ENCODE measurements around the gene TBC1D22B. TPM values are rescaled to one million over a fixed set of nuclear protein-coding genes. Genes with fewer than 3 reads are reported as not detected.

Gene TBC1D22B
- total RNA-seq, 2 donors from 2014 or later = 7.7 to 11.6 TPM

DNA sequence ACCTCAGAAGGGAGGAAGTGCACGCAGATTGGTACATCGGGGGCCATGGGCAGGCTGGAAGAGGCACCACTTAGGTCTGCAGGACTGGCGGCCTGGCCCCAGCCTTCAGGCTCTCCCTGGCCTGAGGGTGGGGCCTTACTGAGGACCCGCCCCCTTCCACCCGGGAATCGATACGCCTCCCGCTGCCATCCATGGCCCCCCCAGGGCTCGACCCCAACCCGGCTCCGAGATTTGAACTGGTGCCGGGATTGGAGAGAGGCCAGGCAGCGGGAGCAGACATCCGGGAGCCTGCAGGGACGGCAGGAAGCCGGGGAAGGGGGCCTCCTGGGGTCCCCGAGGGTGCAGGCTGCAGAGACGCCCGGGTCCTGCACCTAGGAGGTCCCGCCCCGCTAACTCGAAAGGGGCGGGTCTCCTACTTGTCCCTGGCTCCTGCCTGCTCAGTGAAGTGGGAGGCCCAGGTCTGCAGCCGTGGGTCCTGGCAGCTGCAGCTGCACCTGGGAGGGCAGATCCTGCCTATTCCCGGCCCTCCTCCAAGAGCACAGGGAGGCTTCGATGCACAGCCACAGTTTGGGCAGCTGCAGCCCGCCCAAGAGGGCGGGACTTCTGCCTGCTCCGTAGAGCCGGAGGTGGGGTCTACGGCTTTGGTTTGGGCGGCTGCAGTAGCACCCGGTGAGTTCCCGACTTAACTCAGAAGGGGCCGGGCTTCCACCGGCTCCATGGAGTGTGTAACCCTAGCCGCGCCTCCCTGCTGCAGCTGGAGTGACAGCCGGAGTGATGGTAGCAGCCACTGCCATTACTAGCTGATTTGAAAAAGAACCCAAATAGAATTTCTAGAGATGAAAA is 35.2 kb upstream of the TBC1D22B start:
- H3K4me1 ChIP-seq (ENCODE audit: control insufficient read depth in 1 of 2, low read depth in 2 of 2) = peaks cover 0 to 3% of the 10 kb centered on the region in 2 donors
- H3K4me3 ChIP-seq = peak overlapping the region; percentile 86
- DNase-seq (ENCODE audit: low spot score) (peak; percentile 50), ATAC-seq (ENCODE audit: insufficient number of reproducible peaks, low FRiP score, low read depth) (peak; percentile 80)
- no peaks in the 10 kb centered on the region for H3K9me3 ChIP-seq
- H3K27ac ChIP-seq = peak overlapping the region in 1 of 2 donors; percentile 31
- no peaks in the 10 kb centered on the region for H3K27me3 ChIP-seq (replicated peaks; ENCODE audit: insufficient read depth)
- no peaks in the 10 kb centered on the region for H3K36me3 ChIP-seq
- TF ChIP-seq, protein P1, sequence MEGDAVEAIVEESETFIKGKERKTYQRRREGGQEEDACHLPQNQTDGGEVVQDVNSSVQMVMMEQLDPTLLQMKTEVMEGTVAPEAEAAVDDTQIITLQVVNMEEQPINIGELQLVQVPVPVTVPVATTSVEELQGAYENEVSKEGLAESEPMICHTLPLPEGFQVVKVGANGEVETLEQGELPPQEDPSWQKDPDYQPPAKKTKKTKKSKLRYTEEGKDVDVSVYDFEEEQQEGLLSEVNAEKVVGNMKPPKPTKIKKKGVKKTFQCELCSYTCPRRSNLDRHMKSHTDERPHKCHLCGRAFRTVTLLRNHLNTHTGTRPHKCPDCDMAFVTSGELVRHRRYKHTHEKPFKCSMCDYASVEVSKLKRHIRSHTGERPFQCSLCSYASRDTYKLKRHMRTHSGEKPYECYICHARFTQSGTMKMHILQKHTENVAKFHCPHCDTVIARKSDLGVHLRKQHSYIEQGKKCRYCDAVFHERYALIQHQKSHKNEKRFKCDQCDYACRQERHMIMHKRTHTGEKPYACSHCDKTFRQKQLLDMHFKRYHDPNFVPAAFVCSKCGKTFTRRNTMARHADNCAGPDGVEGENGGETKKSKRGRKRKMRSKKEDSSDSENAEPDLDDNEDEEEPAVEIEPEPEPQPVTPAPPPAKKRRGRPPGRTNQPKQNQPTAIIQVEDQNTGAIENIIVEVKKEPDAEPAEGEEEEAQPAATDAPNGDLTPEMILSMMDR (IDR thresholded peaks at IDR 0.05) = no peak

DNA sequence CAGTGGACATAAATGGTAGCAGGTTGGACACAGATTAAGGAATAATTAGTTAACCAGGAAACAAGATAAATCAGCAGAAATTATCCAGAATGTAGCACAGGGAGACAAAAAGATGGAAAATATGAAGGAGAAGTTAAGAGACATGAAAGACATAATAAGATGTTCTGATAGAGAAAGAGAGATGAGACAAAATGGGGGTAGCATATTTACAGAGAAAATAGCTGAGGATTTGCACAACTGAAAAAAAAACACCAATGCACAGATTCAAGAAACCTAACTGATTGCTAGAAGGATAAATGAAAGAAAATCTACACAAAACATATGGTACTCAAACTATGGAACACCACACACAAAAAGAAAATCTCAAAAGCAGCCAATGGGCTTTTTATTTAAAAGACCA is 34.6 kb upstream of the TBC1D22B start:
- Histone ChIP-seq H3K4me1 (ENCODE audit: control insufficient read depth in 1 of 2, low read depth in 2 of 2) (peaks cover 0 to 3% of the 10 kb centered on the region in 2 donors), H3K27me3 (replicated peaks; ENCODE audit: insufficient read depth) (no peaks in the 10 kb centered on the region), H3K27ac (peak overlapping the region in 1 of 2 donors; percentile 31), H3K4me3 (peak overlapping the region; percentile 86), H3K36me3 (no peaks in the 10 kb centered on the region), H3K9me3 (no peaks in the 10 kb centered on the region)
- no peak for DNase-seq (ENCODE audit: low spot score)
- ATAC-seq (ENCODE audit: insufficient number of reproducible peaks, low FRiP score, low read depth) = no peak
- TF ChIP-seq, protein P1 (IDR thresholded peaks at IDR 0.05) = no peak

DNA sequence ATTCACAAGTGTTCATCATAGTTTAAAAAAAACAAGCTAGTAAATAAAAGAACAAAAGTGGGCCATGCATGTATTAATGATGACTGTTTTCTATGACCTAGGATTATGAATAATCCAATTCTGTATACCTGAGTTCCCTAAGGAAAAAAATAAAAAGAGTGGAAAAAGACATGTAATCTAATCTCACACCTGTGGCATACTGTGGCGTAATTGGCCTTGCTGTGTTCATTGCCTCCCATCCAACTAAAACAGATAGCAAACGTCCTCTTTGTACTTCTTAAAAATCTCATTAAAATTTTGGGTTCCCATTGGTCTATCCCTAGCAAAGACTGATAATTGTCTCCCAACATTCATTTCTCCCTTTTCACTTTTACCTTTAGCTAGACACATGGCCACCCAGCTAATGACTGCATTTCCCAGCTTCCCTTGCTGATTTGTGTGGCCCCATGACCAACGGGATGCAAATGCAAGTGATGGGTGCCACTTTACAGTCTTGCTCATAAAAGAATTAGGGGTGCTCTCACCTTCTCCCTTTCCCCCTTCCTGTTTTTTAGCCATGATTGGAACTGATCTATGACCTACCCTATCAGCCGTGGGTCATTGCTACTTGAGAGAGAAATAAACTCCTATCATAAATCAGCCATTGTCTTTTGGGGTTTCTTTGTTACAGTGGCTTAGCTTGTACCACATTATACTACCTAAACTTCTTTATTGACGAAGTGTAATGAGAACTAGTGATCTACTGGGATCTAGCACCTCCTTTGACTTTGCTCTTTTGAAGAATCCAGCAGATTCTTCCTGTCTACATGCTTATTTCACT is 32.0 kb upstream of the TBC1D22B start:
- Histone ChIP-seq H3K4me3 (no peak overlapping the region), H3K36me3 (no peaks in the 10 kb centered on the region)
- TF ChIP-seq, protein P1 (IDR thresholded peaks at IDR 0.05) = no peak

DNA sequence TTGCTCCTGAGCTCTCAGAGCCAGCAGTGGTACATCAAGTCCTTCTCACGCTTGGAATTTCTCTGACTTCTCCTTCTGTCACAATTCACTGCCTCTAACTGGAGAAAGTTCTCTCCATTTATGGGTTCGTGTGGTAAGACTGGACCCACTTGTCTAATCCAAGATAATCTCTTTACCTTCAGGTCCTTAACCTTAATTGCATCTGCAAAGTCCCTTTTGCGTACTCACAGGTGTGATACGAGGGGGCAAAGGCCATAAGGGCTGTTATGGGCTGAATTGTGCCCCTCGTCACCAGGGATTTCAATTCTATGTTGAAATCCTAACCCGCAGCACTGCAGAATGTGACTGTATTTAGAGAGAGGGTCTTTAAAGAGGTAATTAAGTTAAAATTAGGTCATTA is 27.5 kb upstream of the TBC1D22B start:
- DNase-seq (ENCODE audit: low spot score) = no peak
- H3K27ac ChIP-seq = no peak overlapping the region
- no peaks in the 10 kb centered on the region for H3K4me1 ChIP-seq (ENCODE audit: control insufficient read depth in 1 of 2, low read depth in 2 of 2)
- TF ChIP-seq, protein P1 (IDR thresholded peaks at IDR 0.05) = no peak
- ATAC-seq (ENCODE audit: insufficient number of reproducible peaks, low FRiP score, low read depth) = no peak
- H3K36me3 ChIP-seq = no peaks in the 10 kb centered on the region
- no peaks in the 10 kb centered on the region for H3K27me3 ChIP-seq (replicated peaks; ENCODE audit: insufficient read depth)
- no peak overlapping the region for H3K4me3 ChIP-seq
- no peaks in the 10 kb centered on the region for H3K9me3 ChIP-seq

More for the DNA sequence above, 32.0 kb upstream of the TBC1D22B start:
- Histone ChIP-seq H3K4me1 (ENCODE audit: control insufficient read depth in 1 of 2, low read depth in 2 of 2) (peaks cover 0 to 3% of the 10 kb centered on the region in 2 donors), H3K27ac (no peak overlapping the region), H3K9me3 (no peaks in the 10 kb centered on the region), H3K27me3 (replicated peaks; ENCODE audit: insufficient read depth) (no peaks in the 10 kb centered on the region)
- no peak for DNase-seq (ENCODE audit: low spot score)
- ATAC-seq (ENCODE audit: insufficient number of reproducible peaks, low FRiP score, low read depth) = no peak

DNA sequence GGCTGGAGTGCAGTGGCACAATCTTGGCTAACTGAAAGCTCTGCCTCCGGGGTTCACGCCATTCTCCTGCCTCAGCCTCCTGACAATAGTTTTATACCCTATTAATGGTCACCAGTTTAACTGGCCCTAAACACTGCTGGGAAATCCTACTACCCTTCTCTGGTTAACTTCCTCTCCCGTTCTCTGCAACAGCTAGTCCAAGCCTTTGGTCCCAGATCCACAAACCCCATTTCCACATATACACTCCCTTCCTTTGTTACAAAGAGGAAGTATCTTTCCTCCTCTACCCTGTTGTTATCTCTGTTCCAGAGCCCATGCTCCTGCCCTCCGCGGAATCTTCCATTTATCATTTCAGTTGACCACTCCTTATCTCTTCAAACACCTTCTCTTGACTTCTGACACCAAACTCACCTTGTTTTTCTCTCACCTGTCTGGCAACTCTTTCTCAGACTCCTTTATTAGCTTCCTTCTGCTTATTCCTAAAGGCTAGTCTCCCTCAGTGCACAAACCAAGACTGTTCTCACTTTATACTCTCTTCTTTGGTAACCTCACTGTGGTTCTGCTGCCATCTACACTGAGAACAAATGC is 25.0 kb upstream of the TBC1D22B start:
- TF ChIP-seq, protein P1 (IDR thresholded peaks at IDR 0.05) = no peak
- no peaks in the 10 kb centered on the region for H3K27me3 ChIP-seq (replicated peaks; ENCODE audit: insufficient read depth)

More for the DNA sequence above, 25.0 kb upstream of the TBC1D22B start:
- Histone ChIP-seq H3K9me3 (no peaks in the 10 kb centered on the region), H3K36me3 (no peaks in the 10 kb centered on the region), H3K4me3 (no peak overlapping the region), H3K27ac (no peak overlapping the region), H3K4me1 (ENCODE audit: control insufficient read depth in 1 of 2, low read depth in 2 of 2) (no peaks in the 10 kb centered on the region)
- DNase-seq (ENCODE audit: low spot score) (no peak), ATAC-seq (ENCODE audit: insufficient number of reproducible peaks, low FRiP score, low read depth) (no peak)

Data from thoracic aorta (tissue), 2 donors.